GM15510 (cell line): Measurements from ENCODE around the gene CHURC1.

Source experiments
- POLR2A ChIP-seq: IDR thresholded peaks from 3 replicates; pipeline ENCODE4 v1.6.1; 2011; ENCODE audit warnings: borderline replicate concordance; ENCODE audit not compliant: insufficient read length; ENCODE audit errors: extremely low read depth

The CHURC1 gene

DNA sequence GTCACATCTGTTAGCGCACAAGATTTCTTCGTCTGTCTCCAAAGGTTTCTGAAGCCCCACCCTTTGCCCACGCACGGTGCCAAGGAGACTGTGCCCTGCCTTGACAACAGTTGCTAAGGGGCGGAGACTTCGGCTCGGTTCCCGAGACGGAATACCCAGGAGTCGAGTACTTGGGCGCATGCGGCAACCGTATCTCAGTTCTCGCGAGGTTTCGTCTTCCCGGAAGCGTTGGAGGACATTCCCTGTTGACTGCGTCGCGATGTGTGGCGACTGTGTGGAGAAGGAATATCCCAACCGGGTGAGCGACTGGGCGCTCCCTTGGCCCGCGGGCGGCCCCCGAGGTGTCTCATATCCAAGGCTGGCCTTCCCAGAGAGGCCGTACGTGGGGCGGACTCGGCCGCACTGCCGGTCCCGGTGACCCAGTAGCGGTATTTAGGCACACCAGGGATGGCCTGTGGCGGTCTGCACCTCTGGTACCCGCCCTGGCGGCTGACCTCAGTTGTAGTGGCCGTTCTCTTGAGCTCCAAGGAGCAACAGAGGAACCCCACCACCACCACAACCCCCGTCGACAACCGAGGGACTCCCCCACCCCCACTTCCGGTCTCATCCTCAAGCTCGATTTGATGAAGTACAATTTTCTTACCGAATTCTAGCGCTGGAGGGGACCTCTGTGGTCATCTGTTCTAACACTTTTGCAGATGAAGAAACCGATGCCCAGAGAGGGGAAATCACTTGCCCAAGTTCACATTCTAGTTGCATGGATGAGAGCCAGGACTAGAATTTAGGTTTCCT is at the start of gene CHURC1:
Gene CHURC1, plus strand, starts transcription at position 219 of the 792 bp plus-strand sequence. Its CDS starts 41 bp downstream, at position 260.
- peak; percentile 94 for TF ChIP-seq POLR2A

DNA sequence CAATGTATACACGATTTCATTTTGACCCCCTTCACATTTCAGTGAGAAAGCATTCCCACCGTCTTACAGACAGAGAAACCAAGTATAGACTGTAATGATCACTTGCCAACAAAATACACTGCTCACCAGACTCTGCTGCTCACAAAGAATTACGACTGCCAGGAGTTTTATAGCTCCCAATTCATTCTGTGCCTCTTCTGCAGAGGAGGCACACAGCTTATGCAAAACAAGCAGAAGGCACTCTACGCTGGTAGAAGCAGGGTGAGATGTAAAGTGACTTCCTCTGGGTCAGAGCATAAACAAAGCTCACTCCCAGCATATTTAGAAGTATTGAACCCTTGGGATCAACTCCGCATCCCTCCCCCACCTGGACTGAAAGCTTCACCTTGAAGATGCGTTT is 49.1 kb upstream of the CHURC1 start:
- no peak for TF ChIP-seq POLR2A

DNA sequence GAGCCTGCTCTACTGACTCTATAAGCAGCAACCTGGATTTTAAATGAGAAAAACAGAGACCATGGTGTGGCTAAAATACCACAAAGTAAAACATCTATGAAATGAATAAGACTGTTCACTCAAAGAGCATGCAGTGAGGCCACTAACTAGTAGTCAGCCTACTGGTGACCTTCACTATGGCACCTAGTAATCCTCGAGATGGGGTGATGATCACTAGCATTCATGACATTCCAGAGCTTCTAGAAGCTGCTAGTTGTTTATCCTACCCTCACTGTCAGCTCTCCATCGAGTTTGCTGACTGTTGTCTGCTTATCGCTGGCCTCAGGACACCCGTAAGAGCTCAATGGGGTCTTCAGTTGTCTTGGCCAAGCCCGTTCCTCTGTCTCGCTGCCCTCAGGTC is 48.3 kb upstream of the CHURC1 start:
- TF ChIP-seq POLR2A: no peak

DNA sequence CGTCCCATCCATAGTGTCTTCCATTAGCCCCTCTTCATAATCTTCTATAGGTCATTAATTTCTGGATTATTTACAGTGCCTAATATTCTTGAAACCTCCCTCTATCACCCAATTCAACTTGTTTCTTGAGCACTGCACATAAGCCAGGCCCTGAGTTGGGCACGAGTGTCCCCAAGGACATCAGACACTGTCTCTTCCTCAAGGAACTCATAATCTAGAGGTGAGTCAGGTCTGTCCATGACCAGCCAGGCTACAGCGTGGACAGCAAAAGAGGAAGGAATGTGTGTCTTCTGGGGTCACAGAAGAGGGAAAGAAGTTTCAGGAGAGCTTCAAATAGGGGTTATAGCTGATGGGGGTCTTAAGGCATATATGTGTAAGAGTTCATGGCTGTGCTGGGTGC is 47.1 kb upstream of the CHURC1 start:
- no peak for TF ChIP-seq POLR2A

DNA sequence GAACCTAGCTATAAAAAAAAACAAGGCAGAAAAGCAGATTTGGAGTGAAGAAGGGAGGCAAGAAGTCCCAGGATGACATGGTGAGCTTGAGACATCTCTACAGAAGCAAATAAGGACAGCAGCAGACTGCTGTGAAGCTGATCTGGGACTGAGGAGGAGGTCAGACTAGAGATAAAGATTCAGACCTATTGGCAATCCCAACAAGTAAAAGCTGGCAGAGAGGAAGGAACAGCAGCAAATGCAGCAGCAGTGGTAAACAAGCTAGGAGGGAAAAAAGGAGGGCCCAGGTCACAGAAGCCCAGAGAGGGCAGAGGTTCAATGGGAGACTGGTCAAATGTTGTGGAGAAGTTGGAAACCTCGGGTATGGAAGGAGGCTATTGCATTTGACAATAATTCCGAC is 45.9 kb upstream of the CHURC1 start:
- no peak for TF ChIP-seq POLR2A

DNA sequence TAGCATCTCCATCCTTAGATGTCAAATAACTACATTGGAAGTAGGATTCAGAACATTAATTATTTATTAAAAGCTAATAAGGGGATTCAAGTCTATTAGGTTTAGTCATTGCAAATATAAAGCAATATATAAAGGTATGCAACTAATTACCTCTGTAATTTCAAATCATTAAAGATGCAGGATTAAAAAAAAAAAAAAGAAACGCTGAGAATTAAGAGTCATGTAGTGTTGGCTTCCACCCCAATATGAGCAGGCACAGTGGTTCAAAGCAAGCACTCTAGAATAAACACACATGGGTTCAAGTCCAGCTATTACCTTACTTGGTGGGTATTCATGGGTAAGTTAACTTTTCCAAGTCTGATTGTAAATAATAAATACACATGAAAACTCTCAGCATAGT is 45.4 kb upstream of the CHURC1 start:
- no peak for TF ChIP-seq POLR2A

DNA sequence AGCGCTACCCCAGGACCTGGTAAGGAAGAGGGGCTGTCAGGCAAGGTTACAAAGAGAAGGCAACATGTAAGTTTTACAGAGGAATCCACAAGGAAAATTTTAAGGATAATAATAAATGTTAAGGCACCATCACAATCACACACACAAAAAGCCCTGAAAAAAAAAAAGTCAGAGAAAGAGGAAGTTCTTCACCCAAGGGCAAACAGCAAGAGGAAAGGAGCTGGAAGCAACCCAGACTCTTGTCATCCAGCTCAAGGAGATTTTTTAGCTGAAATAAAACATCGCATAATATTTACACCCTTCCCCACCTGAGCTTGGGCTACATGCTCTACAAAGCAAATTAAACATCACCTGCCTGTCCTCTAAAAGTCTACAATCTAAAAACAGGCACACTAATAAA is 44.1 kb upstream of the CHURC1 start:
- no peak for TF ChIP-seq POLR2A

DNA sequence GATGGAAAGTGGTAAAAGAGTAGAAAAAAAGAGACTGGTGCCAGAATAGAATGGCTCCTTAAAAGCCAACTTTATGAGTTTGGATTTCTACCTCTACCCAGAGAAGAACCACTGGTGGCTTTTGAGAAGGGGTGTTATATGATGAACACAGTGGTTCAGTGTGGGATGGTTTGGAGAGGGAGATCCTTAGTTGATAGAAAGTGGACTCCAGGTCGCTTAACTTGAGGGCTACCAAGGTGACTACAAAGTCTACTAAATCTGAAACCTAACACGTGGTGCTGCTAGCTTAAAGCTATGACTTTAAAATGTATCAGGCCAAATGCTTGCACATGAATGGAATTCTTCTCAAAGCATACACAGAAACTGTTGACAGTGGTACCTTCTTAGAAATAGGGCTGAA is 42.9 kb upstream of the CHURC1 start:
- TF ChIP-seq POLR2A: no peak

DNA sequence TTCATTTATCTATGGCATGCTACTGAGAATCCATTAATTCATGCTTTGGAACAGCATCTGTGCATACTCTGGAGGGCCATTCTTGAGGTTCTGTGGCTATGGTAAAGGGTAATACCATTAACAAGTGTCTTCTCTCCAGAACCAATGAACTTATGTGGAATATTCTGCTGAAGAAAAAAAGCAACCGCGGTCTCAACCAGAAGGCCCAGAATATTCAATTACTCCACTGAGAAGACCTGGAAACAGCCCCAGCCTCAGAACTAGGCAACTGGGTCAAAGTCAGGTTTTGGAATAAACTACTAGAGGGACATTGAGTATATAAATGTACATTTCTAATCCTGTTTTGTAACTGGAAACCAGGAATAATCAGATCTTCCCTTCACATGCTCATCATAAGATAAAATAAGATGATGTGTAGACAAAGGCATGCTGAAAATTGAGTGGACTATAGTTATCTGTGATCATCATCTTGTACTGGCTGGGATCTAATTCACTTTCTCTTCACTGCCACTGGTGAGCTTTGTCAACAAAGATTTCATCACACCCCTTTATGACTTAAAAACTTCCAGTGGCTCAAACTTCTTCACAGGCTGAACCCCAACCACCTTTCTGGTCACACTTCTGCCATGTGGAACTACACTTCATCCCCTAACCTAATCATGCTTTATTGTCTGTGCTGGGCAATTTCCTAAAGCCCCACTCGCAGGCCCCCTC is 40.6 kb upstream of the CHURC1 start:
- no peak for TF ChIP-seq POLR2A

DNA sequence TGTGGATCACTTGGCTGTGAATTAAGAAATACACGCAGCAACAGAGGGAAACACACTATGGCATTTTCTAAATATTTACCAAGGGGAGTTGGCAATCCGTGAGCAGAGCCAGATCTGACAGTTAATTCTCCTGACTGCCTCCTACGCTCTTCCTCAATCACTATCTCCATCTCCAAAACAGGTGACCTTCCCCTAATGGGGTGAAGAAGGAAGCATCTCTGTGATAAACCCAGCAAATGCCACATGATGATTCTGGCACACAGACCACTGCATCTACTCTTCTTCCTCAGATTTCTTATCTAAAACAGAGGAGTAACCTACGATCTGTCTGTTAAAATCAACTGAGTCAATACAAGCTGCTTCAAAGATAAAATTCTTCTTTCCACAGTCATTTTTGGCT is 38.9 kb upstream of the CHURC1 start:
- TF ChIP-seq POLR2A: no peak

DNA sequence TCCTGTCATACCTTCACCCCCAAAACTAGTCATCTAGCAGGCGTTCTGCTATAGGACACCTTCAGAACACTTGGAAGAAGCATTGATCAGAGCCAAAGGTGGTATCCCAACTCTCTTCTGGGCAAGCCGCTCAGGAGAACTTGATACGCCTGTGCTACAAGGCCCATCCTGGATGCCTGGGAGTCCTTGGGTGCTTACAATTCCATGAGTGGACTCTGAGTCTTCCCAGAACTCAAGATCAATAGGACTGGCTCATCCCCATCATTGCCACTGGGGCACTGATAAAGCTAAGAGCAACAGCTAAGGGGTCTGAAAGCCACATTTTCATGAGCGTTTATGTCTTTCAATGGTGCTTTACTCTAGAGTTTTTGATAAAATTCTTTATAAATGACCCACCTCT is 36.4 kb upstream of the CHURC1 start:
- TF ChIP-seq POLR2A: no peak

DNA sequence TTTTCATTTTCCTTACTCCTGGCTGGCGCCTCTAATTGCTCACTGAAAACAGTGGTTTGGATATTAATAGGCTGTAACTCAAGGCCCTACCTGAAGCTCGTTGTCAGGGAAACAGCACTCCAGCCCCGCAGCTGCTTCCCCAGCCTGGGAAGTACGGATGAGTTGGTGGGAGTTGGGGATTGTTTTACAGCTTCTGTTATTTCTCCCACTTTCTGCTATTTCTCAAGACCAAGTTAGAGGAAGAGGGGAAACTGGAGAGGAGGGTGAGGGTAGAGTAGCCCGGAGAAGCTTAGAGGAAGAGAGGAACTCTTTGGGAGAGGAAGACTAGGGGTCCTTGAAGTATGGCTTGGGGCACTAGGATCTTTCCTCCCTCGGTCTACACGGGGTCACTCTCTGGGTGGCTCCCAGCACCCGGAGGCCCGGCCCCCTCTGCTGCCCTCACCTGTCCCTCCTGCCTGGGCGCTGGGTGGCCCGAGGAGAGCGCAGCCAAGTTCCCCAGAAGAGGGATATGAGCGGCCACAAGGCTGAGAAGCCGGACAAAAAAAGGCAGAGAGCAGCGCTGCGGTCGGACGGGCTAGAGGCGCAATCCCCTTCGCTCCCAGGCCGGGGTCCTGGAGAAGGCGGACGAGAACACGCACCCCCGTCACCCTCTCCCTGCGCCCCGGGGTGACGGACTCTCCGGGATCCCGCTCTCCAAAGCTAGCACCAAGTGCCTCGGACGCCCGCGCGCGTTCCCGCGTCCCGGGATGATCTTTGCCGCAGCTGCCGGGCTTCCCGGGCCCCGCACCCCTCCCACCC is 35.2 kb upstream of the CHURC1 start:
- no peak for TF ChIP-seq POLR2A

DNA sequence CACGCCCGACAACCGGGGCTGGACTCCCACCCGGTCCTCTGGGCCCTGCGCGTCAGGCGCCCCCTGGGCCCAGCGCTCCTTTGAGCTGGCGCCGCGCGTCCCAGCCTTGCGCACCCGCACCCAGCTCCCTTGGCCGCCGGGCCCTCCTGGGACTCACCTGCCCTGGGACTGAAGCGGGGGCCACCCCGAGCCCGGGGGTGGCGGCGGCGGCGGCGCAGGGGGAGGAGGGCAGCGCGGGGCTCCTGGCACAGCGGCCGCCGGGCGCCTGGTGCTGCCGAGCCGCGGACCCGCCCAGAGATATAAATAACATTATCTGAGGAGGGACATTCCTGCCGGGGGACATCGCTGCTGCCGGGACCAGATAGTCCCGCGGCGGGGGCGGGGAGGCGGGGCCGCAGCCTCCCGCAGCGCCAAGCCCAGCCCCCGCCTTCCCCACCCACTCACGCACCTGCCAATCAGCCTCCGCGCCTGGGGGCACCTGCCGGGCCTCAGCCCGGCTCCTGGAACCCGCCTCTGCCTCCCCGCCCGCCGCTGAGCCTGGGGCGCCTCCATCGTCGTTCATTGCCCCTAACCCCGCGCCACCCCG is 34.5 kb upstream of the CHURC1 start, which contains the start of gene SPTB:
Gene SPTB, minus strand, starts transcription at position 273 of the 586 bp plus-strand sequence. CDS start 56,813 bp downstream, outside the sequence.
- TF ChIP-seq POLR2A: no peak

DNA sequence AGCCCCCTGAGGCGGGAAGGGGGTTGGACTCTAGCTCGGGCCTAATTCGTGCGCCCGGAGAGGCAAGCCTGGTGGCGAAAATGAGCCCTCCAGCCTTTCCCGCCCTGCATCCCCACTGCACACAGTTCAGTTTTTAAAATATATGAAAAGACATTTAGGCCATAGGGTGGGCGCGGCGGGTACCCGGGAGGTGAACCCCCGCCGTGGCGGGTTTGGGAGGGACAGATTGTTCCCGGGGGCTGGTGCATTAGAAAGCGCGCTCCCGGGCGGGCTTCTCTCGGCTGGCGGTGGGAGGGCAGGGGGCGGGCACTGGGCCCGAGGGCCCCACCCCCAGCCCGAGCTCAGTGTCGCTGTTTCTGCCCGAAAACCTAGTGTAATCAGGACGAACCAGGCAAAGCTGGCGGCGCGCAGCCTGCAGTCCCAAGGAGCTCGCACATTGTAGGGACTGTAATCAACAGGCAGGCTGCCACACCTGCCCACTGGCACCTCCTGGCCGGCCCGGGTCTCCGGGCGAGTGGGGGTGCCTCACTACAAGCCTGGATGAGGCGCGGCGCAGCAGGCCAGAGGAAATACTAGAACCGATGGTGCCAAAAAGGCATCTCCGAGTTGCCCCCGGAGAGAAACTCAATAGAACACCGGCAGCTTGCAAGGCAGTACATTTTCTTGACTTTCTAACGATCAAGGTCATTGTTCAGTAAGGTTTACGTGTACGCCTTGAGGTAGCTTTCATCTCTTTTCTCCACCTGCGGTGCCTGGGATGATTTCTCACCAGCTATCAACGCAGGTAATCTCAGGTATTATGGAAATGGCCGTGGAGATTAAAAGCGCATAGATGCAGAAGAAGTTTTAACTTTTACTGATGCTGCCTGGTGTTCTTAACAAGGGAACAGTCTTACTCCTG is 33.8 kb upstream of the CHURC1 start:
- TF ChIP-seq POLR2A: no peak
